Smooth muscle cell (in vitro differentiated cells): ENCODE measurements around the gene MEF2C. TPM values are rescaled to one million over a fixed set of nuclear protein-coding genes. Genes with fewer than 3 reads are reported as not detected.

Experiments
- DNase-seq: peaks from one replicate; lab custom pipeline; 2025; ENCODE audit not compliant: unreplicated experiment; lab: John Stamatoyannopoulos, UW
- H2AFZ ChIP-seq: fragments of 200-600 bp; sonication (generic); 2 replicates; pipeline ENCODE4 v1.6.0; 2016; ENCODE audit warnings: antibody characterized with exemption, low read depth, mild to moderate bottlenecking
- H3F3A ChIP-seq: fragments of 200-600 bp; sonication (generic); 2 replicates; pipeline ENCODE4 v1.6.0; 2017; ENCODE audit warnings: antibody characterized with exemption, low read depth
- H3K27ac ChIP-seq: fragments of 200-600 bp; sonication (generic); 2 replicates; pipeline ENCODE4 v1.5.1; 2016; ENCODE audit warnings: low read depth, mild to moderate bottlenecking
- H3K27me3 ChIP-seq: fragments of 200-600 bp; sonication (generic); 2 replicates; pipeline ENCODE4 v1.6.1; 2016; ENCODE audit warnings: low read depth, mild to moderate bottlenecking
- H3K36me3 ChIP-seq: fragments of 200-600 bp; sonication (generic); 2 replicates; pipeline ENCODE4 v1.5.1; 2016; ENCODE audit warnings: low read depth
- H3K4me1 ChIP-seq: fragments of 200-600 bp; sonication (generic); 2 replicates; pipeline ENCODE4 v1.5.1; 2016; ENCODE audit warnings: low read depth
- H3K4me2 ChIP-seq: fragments of 200-600 bp; sonication (generic); 2 replicates; pipeline ENCODE4 v1.6.0; 2016; ENCODE audit warnings: mild to moderate bottlenecking
- H3K4me3 ChIP-seq: fragments of 200-600 bp; sonication (generic); 2 replicates; pipeline ENCODE4 v1.5.1; 2016; ENCODE audit warnings: mild to moderate bottlenecking
- H3K79me2 ChIP-seq: fragments of 200-600 bp; sonication (generic); 2 replicates; pipeline ENCODE4 v1.6.0; 2016; ENCODE audit warnings: low read depth, mild to moderate bottlenecking
- H3K9ac ChIP-seq: fragments of 200-600 bp; sonication (generic); 2 replicates; pipeline ENCODE4 v1.6.0; 2016; ENCODE audit warnings: low read depth
- H3K9me3 ChIP-seq: fragments of 200-600 bp; sonication (generic); replicated peaks from 2 replicates; pipeline ENCODE4 v1.5.1; 2016; ENCODE audit warnings: low read depth
- H4K20me1 ChIP-seq: fragments of 200-600 bp; sonication (generic); 2 replicates; pipeline ENCODE4 v1.6.0; 2016; ENCODE audit warnings: low read depth
- CTCF ChIP-seq: fragments of 200-600 bp; sonication (generic); IDR thresholded peaks from 2 replicates; pipeline ENCODE4 v1.5.1; 2017; ENCODE audit warnings: borderline replicate concordance, mild to moderate bottlenecking, antibody characterized with exemption; ENCODE audit not compliant: insufficient read depth, poor library complexity, severe bottlenecking
- WGBS: methylation state at CpG from one replicate; pipeline ENCODE4 v1.1.7; 2016; ENCODE audit warnings: low lambda C conversion rate; 5-methylcytosine and 5-hydroxymethylcytosine counted together
- polyA plus RNA-seq: library from polyadenylated mRNA; unstranded; fragments of >200 nt; fragmentation: Nextera tagmentation; extraction: Ambion mirVana; gene quantifications from 2 replicates; pipeline ENCODE4 v1.2.1, GENCODE V29; 2016
- total RNA-seq: library from RNA; depleted of rRNA; stranded (reverse); fragments of >200 nt; gene quantifications from 2 replicates; pipeline ENCODE4 v1.2.3, GENCODE V29; 2014

MEF2C gene
- total and polyA plus RNA-seq, 2 experiments from 2014 or later = 11.4 to 14.0 TPM

- Histone ChIP-seq H3K4me1 (no peaks in the 10 kb centered on the region), H3K27me3 (no peaks in the 10 kb centered on the region), H3K79me2 (no peaks in the 10 kb centered on the region), H3K4me2 (no peak overlapping the region), H4K20me1 (no peaks in the 10 kb centered on the region), H3K4me3 (no peak overlapping the region), H3F3A (no peaks in the 10 kb centered on the region), H3K27ac (no peak overlapping the region), H2AFZ (peak overlapping the region; percentile 5), H3K9me3 (no peaks in the 10 kb centered on the region), H3K9ac (no peak overlapping the region), H3K36me3 (no peaks in the 10 kb centered on the region)
- no peak for TF ChIP-seq CTCF
- DNase-seq = no peak
- 81% methylated on average over 1 of the region's 1 CpG for WGBS
These were observed 35.6 kb downstream of the MEF2C start for GRCh38 chr5:88847420-88847819.

- Histone ChIP-seq H3K4me1 (no peaks in the 10 kb centered on the region), H3F3A (no peaks in the 10 kb centered on the region), H3K36me3 (no peaks in the 10 kb centered on the region), H3K9me3 (no peaks in the 10 kb centered on the region), H3K27me3 (no peaks in the 10 kb centered on the region), H2AFZ (no peak overlapping the region), H3K27ac (no peak overlapping the region), H3K4me3 (no peak overlapping the region), H3K9ac (no peak overlapping the region), H3K4me2 (no peak overlapping the region), H3K79me2 (no peaks in the 10 kb centered on the region), H4K20me1 (no peaks in the 10 kb centered on the region)
- TF ChIP-seq CTCF = no peak
- DNase-seq = no peak
- 100% methylated on average over 1 of the region's 1 CpG for WGBS
These were observed 36.5 kb downstream of the MEF2C start for GRCh38 chr5:88846434-88846833.

GRCh38 chr5:88845081-88845697 is 37.8 kb downstream of the MEF2C start:
- H3K27ac ChIP-seq = no peak overlapping the region
- no peaks in the 10 kb centered on the region for H4K20me1 ChIP-seq
- no peak for DNase-seq
- TF ChIP-seq CTCF = no peak
- no peak overlapping the region for H3K9ac ChIP-seq
- no peaks in the 10 kb centered on the region for H3K9me3 ChIP-seq
- H3K4me2 ChIP-seq = no peak overlapping the region
- no peaks in the 10 kb centered on the region for H3K36me3 ChIP-seq
- no peak overlapping the region for H3K4me3 ChIP-seq
- no peaks in the 10 kb centered on the region for H3K79me2 ChIP-seq
- H3K4me1 ChIP-seq = no peaks in the 10 kb centered on the region
- H2AFZ ChIP-seq = no peak overlapping the region
- 86% methylated on average over 8 of the region's 8 CpGs for WGBS
- no peaks in the 10 kb centered on the region for H3F3A ChIP-seq
- H3K27me3 ChIP-seq = no peaks in the 10 kb centered on the region

- H3K9ac ChIP-seq = no peak overlapping the region
- no peak overlapping the region for H3K4me2 ChIP-seq
- no peak overlapping the region for H3K27ac ChIP-seq
- no peaks in the 10 kb centered on the region for H3K4me1 ChIP-seq
- no peaks in the 10 kb centered on the region for H4K20me1 ChIP-seq
- no peaks in the 10 kb centered on the region for H3K9me3 ChIP-seq
- no peak for DNase-seq
- H3K4me3 ChIP-seq = no peak overlapping the region
- no peaks in the 10 kb centered on the region for H3K79me2 ChIP-seq
- no peaks in the 10 kb centered on the region for H3K36me3 ChIP-seq
- H2AFZ ChIP-seq = no peak overlapping the region
- H3F3A ChIP-seq = no peaks in the 10 kb centered on the region
- WGBS = 77% methylated on average over 4 of the region's 4 CpGs
- H3K27me3 ChIP-seq = no peaks in the 10 kb centered on the region
- TF ChIP-seq CTCF = no peak
These were observed 40.2 kb downstream of the MEF2C start for GRCh38 chr5:88842784-88843183.
